DOHH2 (cell line): ENCODE results near the gene PIAS2.

ENCODE experiments used
- H3F3A ChIP-seq: fragments of 200-600 bp; sonication (generic), shearing (Covaris generic); 2 replicates; pipeline ENCODE4 v1.6.0; 2016; ENCODE audit warnings: antibody characterized with exemption, mild to moderate bottlenecking; ENCODE audit not compliant: control insufficient read depth, insufficient read depth
- H3K27ac ChIP-seq: fragments of 200-600 bp; sonication (generic); 2 replicates; pipeline ENCODE4 v1.5.1; 2014; ENCODE audit warnings: low read depth, mild to moderate bottlenecking, low read length, moderate library complexity
- H3K27me3 ChIP-seq: fragments of 200-600 bp; sonication (generic); 2 replicates; pipeline ENCODE4 v1.6.1; 2014; ENCODE audit warnings: mild to moderate bottlenecking, low read length, mixed read lengths; ENCODE audit not compliant: control insufficient read depth
- H3K36me3 ChIP-seq: fragments of 200-600 bp; sonication (generic); 2 replicates; pipeline ENCODE4 v1.6.1; 2014; ENCODE audit warnings: mild to moderate bottlenecking, low read length, moderate library complexity, mixed read lengths; ENCODE audit not compliant: control insufficient read depth
- H3K4me1 ChIP-seq: fragments of 200-600 bp; sonication (generic); 2 replicates; pipeline ENCODE4 v1.6.1; 2014; ENCODE audit warnings: mild to moderate bottlenecking, low read length, mixed read lengths; ENCODE audit not compliant: control insufficient read depth
- H3K4me2 ChIP-seq: fragments of 200-600 bp; sonication (generic); 2 replicates; pipeline ENCODE4 v1.6.0; 2014; ENCODE audit warnings: mild to moderate bottlenecking, low read length, moderate library complexity
- H3K4me3 ChIP-seq: fragments of 200-600 bp; sonication (generic); 2 replicates; pipeline ENCODE4 v1.5.1; 2014; ENCODE audit warnings: mild to moderate bottlenecking, low read length, mixed read lengths
- H3K79me2 ChIP-seq: fragments of 200-600 bp; sonication (generic); 2 replicates; pipeline ENCODE4 v1.6.1; 2014; ENCODE audit warnings: mild to moderate bottlenecking, low read length, mixed read lengths; ENCODE audit not compliant: control insufficient read depth
- H3K9me2 ChIP-seq: fragments of 200-600 bp; sonication (generic); replicated peaks from 2 replicates; pipeline ENCODE4 v1.6.1; 2014; ENCODE audit warnings: mild to moderate bottlenecking, low read length, mixed read lengths; ENCODE audit not compliant: control insufficient read depth
- H3K9me3 ChIP-seq: fragments of 200-600 bp; sonication (generic); 2 replicates; pipeline ENCODE4 v1.6.1; 2014; ENCODE audit warnings: antibody characterized with exemption, low read length, mixed read lengths; ENCODE audit not compliant: control insufficient read depth, insufficient read depth
- H4K20me1 ChIP-seq: fragments of 200-600 bp; sonication (generic); 2 replicates; pipeline ENCODE4 v1.6.0; 2014; ENCODE audit warnings: low read depth, mild to moderate bottlenecking, antibody characterized with exemption, low read length, moderate library complexity; ENCODE audit not compliant: control insufficient read depth, insufficient read depth
- CTCF ChIP-seq: fragments of 200-600 bp; sonication (generic); IDR thresholded peaks from one replicate; pipeline ENCODE4 v1.5.1; 2014; ENCODE audit warnings: antibody characterized with exemption, mild to moderate bottlenecking, low read depth, low read length; ENCODE audit not compliant: poor library complexity, severe bottlenecking
- EZH2phosphoT487 ChIP-seq: fragments of 200-600 bp; sonication (generic); IDR thresholded peaks from 2 replicates; pipeline ENCODE4 v1.6.1; 2017; ENCODE audit warnings: borderline replicate concordance, mild to moderate bottlenecking, antibody characterized with exemption, low read length, moderate library complexity, mixed read lengths

The PIAS2 gene

GRCh38 chr18:46939337-46939963 lies 22.1 kb upstream of the PIAS2 start:
- Histone ChIP-seq H4K20me1 (no peaks in the 10 kb centered on the region), H3K27me3 (no peaks in the 10 kb centered on the region), H3F3A (no peaks in the 10 kb centered on the region), H3K36me3 (no peaks in the 10 kb centered on the region), H3K79me2 (no peaks in the 10 kb centered on the region), H3K9me2 (no peaks in the 10 kb centered on the region), H3K4me2 (no peak overlapping the region), H3K4me3 (no peak overlapping the region), H3K27ac (no peak overlapping the region), H3K4me1 (peaks cover 6% of the 10 kb centered on the region), H3K9me3 (no peaks in the 10 kb centered on the region)
- TF ChIP-seq CTCF (no peak), EZH2phosphoT487 (no peak)

GRCh38 chr18:46920653-46921052 lies 3.3 kb upstream of the PIAS2 start:
- TF ChIP-seq EZH2phosphoT487: no peak
- TF ChIP-seq CTCF: no peak
- no peaks in the 10 kb centered on the region for H3K9me3 ChIP-seq

GRCh38 chr18:46920067-46920466 lies 2.8 kb upstream of the PIAS2 start:
- TF ChIP-seq CTCF (no peak), EZH2phosphoT487 (no peak)
- Histone ChIP-seq H3F3A (peaks cover 11% of the 10 kb centered on the region), H3K4me2 (no peak overlapping the region), H3K79me2 (peaks cover 35% of the 10 kb centered on the region), H4K20me1 (peaks cover 2% of the 10 kb centered on the region; the same call in 1 of the 2 replicates), H3K36me3 (peaks cover 5% of the 10 kb centered on the region; the same call in 1 of the 2 replicates), H3K9me3 (no peaks in the 10 kb centered on the region), H3K4me3 (no peak overlapping the region), H3K9me2 (no peaks in the 10 kb centered on the region), H3K27ac (no peak overlapping the region), H3K27me3 (no peaks in the 10 kb centered on the region), H3K4me1 (peaks cover 21% of the 10 kb centered on the region)

More at GRCh38 chr18:46920653-46921052, 3.3 kb upstream of the PIAS2 start:
- Histone ChIP-seq H3F3A (peaks cover 11% of the 10 kb centered on the region), H3K9me2 (no peaks in the 10 kb centered on the region), H3K36me3 (peaks cover 5% of the 10 kb centered on the region; the same call in 1 of the 2 replicates), H4K20me1 (no peaks in the 10 kb centered on the region), H3K4me1 (peaks cover 15% of the 10 kb centered on the region), H3K4me3 (no peak overlapping the region), H3K79me2 (peaks cover 29% of the 10 kb centered on the region), H3K27ac (no peak overlapping the region), H3K4me2 (no peak overlapping the region), H3K27me3 (no peaks in the 10 kb centered on the region)
